Measurements from ENCODE around the gene AGAP1. TPM values are rescaled to one million over a fixed set of nuclear protein-coding genes. Genes with fewer than 3 reads are reported as not detected.

AGAP1 gene
- total RNA-seq, 1 experiment from 2014 or later: 25.8 TPM

DNA sequence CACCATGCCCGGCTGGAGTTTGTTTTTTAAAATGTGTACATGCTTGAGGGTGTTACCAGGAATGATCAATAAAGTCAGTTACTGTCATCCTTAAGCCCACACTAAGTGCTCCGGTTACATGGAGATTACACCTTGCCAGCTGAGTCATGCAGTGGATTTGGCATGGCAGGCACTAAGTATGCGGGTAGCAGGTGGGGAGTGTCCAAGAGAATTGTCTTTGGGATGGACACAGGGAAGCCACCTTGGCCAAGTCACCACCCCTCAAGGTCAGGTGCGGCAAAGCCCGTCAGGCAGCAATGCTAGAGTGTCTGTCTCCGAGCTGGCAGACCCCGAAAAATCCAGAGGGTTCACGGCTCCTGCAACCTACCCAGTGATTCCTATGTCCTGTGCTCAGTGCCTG lies 619.6 kb downstream of the AGAP1 start:
- H3K4me2 ChIP-seq (ENCODE audit: insufficient read depth, insufficient read length, low read length): no peak overlapping the region
- H2BK12ac ChIP-seq (ENCODE audit: insufficient read length, low read depth, low read length): no peak overlapping the region
- H2BK20ac ChIP-seq (ENCODE audit: low read depth, low read length, poor library complexity, severe bottlenecking): no peak overlapping the region
- no peak overlapping the region for H3K4ac ChIP-seq (ENCODE audit: low read depth, low read length)
- H3K56ac ChIP-seq (ENCODE audit: insufficient read length, low read depth, low read length): no peak overlapping the region
- no CpG with 5 or more reads among the region's 8 CpGs for WGBS (ENCODE audit: extremely low coverage, insufficient read length, low lambda C conversion rate)
- no peak overlapping the region for H4K91ac ChIP-seq (ENCODE audit: insufficient read length, low read depth, low read length)
- H3K27ac ChIP-seq (ENCODE audit: insufficient read length, low read depth, low read length): no peak overlapping the region
- H3K23ac ChIP-seq (ENCODE audit: insufficient read length, low read depth, low read length): no peak overlapping the region
- no peak overlapping the region for H3K14ac ChIP-seq (ENCODE audit: insufficient read depth, low read length)
- no peak overlapping the region for H3K4me3 Mint-ChIP-seq
- no peak overlapping the region for H2BK120ac ChIP-seq (ENCODE audit: low read depth, low read length, poor library complexity, severe bottlenecking)
- H3K79me1 ChIP-seq (ENCODE audit: insufficient read depth, low read depth, low read length, poor library complexity, severe bottlenecking): no peaks in the 10 kb centered on the region
- no peak overlapping the region for H3K9ac ChIP-seq (ENCODE audit: extremely low read depth, insufficient read length, low read length)
- H4K8ac ChIP-seq (replicated peaks; ENCODE audit: insufficient read length, low read depth, low read length): no peak overlapping the region
- DNase-seq: no peak
- H3K79me2 ChIP-seq (ENCODE audit: insufficient read depth, low read length): no peaks in the 10 kb centered on the region
- H4K5ac ChIP-seq (ENCODE audit: insufficient read length, low read depth, low read length): no peak overlapping the region
- no peaks in the 10 kb centered on the region for H4K20me1 ChIP-seq (ENCODE audit: control insufficient read depth, insufficient read depth, insufficient read length)
- no peak overlapping the region for H3K18ac ChIP-seq (ENCODE audit: insufficient read length, low read depth, low read length)
- H3K4me1 Mint-ChIP-seq: peaks cover 17 to 20% of the 10 kb centered on the region in 2 experiments
- no peaks in the 10 kb centered on the region for H3K27me3 ChIP-seq (ENCODE audit: insufficient read depth, low read length)
- H3K23me2 ChIP-seq (ENCODE audit: insufficient read length, low read depth, low read length, poor library complexity, severe bottlenecking): no peaks in the 10 kb centered on the region
- no peaks in the 10 kb centered on the region; a peak in 1 of 5 replicates for H3K9me3 Mint-ChIP-seq
- H3T11ph ChIP-seq (ENCODE audit: low read length): no peak overlapping the region
- peaks cover 43% of the 10 kb centered on the region for H3K27me3 Mint-ChIP-seq (ENCODE audit: low read depth)
- TF ChIP-seq, protein P1, sequence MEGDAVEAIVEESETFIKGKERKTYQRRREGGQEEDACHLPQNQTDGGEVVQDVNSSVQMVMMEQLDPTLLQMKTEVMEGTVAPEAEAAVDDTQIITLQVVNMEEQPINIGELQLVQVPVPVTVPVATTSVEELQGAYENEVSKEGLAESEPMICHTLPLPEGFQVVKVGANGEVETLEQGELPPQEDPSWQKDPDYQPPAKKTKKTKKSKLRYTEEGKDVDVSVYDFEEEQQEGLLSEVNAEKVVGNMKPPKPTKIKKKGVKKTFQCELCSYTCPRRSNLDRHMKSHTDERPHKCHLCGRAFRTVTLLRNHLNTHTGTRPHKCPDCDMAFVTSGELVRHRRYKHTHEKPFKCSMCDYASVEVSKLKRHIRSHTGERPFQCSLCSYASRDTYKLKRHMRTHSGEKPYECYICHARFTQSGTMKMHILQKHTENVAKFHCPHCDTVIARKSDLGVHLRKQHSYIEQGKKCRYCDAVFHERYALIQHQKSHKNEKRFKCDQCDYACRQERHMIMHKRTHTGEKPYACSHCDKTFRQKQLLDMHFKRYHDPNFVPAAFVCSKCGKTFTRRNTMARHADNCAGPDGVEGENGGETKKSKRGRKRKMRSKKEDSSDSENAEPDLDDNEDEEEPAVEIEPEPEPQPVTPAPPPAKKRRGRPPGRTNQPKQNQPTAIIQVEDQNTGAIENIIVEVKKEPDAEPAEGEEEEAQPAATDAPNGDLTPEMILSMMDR (conservative IDR thresholded peaks at IDR 0.05): no peak
- no peak overlapping the region for H2AFZ ChIP-seq (ENCODE audit: low read length)
- H3K9me3 ChIP-seq (ENCODE audit: control insufficient read depth, low read depth, low read length): no peaks in the 10 kb centered on the region
- H2BK15ac ChIP-seq (ENCODE audit: low read depth, low read length): no peak overlapping the region
- H3K4me1 ChIP-seq (ENCODE audit: insufficient read depth, low read length): peaks cover 3% of the 10 kb centered on the region; the same call in 1 of the 2 replicates
- peaks cover 0 to 3% (median 0%) of the 10 kb centered on the region in 3 experiments; a peak in 3 of 7 replicates for H3K36me3 Mint-ChIP-seq (ENCODE audit: insufficient read depth in 1 of 3, low read depth in 3 of 3)
- no peak overlapping the region for H2AK5ac ChIP-seq (ENCODE audit: insufficient read length, low read length)
- H3K27ac Mint-ChIP-seq: no peak overlapping the region
- no peak overlapping the region for H2BK5ac ChIP-seq (ENCODE audit: insufficient read length, low read length)

Data from H9 (cell line).